Common myeloid progenitor, CD34-positive (primary cell): ENCODE data around the gene MAS1.

Source experiments
- CTCF ChIA-PET: fragments of 350-600 bp; sonication (Branson Sonifier 250); formaldehyde crosslinking; loops from one replicate; lab custom pipeline; 2021; ENCODE audit warnings: antibody characterized with exemption; lab: Charles Lee
- POLR2A ChIA-PET: fragments of 350-600 bp; sonication (Branson Sonifier 250); formaldehyde crosslinking; loops from one replicate; lab custom pipeline; 2021; ENCODE audit warnings: antibody characterized with exemption; lab: Charles Lee
- DNase-seq, 3 donors: peaks; one replicate each; pipeline versions ENCODE4 v3.0.0 to v3.0.0-alpha.2; 2013
- H3K27ac ChIP-seq, 2 experiments: 1 replicate in 1 of 2; 2 replicates in 1 of 2; pipeline ENCODE4 v1.7.0; 2013; ENCODE audit warnings: inconsistent platforms in 2 of 2, low read length in 2 of 2, mild to moderate bottlenecking in 2 of 2, low read depth in 1 of 2, moderate library complexity in 1 of 2; ENCODE audit not compliant: severe bottlenecking in 2 of 2, insufficient read depth in 1 of 2, poor library complexity in 1 of 2
- H3K27me3 ChIP-seq, 5 experiments: replicated peaks in 2 of 5; 1 replicate in 3 of 5; 2 replicates in 2 of 5; pipeline versions ENCODE4 v1.6.1 to v1.7.0; 2013; ENCODE audit warnings: low read length in 4 of 5, mild to moderate bottlenecking in 2 of 5, moderate library complexity in 2 of 5, inconsistent platforms in 1 of 5; ENCODE audit not compliant: insufficient read depth in 5 of 5, control insufficient read depth in 4 of 5
- H3K36me3 ChIP-seq, 4 experiments: 1 replicate in 2 of 4; 2 replicates in 2 of 4; pipeline versions ENCODE4 v1.6.1 to v1.7.0; 2013; ENCODE audit warnings: low read length in 3 of 4, control low read depth in 1 of 4, mild to moderate bottlenecking in 1 of 4; ENCODE audit not compliant: control insufficient read depth in 4 of 4, insufficient read depth in 4 of 4
- H3K4me1 ChIP-seq, 4 experiments: 1 replicate in 3 of 4; 2 replicates in 1 of 4; pipeline versions ENCODE4 v1.6.1 to v1.7.1; 2013; ENCODE audit warnings: low read length in 3 of 4, mild to moderate bottlenecking in 3 of 4, control low read depth in 1 of 4, inconsistent platforms in 1 of 4, moderate library complexity in 1 of 4; ENCODE audit not compliant: control insufficient read depth in 4 of 4, insufficient read depth in 4 of 4; ENCODE audit errors: control extremely low read depth in 1 of 4
- H3K4me3 ChIP-seq, 7 experiments: 1 replicate in 4 of 7; 2 replicates in 3 of 7; pipeline versions ENCODE4 v1.5.1 to v1.7.0; 2013; ENCODE audit warnings: mild to moderate bottlenecking in 7 of 7, low read length in 6 of 7, moderate library complexity in 6 of 7, inconsistent platforms in 2 of 7, low read depth in 2 of 7, control low read depth in 1 of 7; ENCODE audit not compliant: insufficient read depth in 4 of 7, control insufficient read depth in 1 of 7; ENCODE audit errors: extremely low read depth in 1 of 7
- H3K9me3 ChIP-seq, 5 experiments: 1 replicate in 4 of 5; 2 replicates in 1 of 5; pipeline versions ENCODE4 v1.6.1 to v1.7.1; 2013; ENCODE audit warnings: low read length in 4 of 5, mild to moderate bottlenecking in 2 of 5, inconsistent platforms in 1 of 5, low read depth in 1 of 5, moderate library complexity in 1 of 5; ENCODE audit not compliant: control insufficient read depth in 4 of 5, insufficient read depth in 2 of 5; ENCODE audit errors: control extremely low read depth in 1 of 5
- WGBS: methylation state at CpG from one replicate; pipeline ENCODE4 v1.1.5; 2013; ENCODE audit not compliant: insufficient coverage; 5-methylcytosine and 5-hydroxymethylcytosine counted together

The MAS1 gene

GRCh38 chr6:159878341-159878740, 12.4 kb upstream of the MAS1 start:
- Histone ChIP-seq H3K4me1 (no peaks in the 10 kb centered on the region), H3K36me3 (no peaks in the 10 kb centered on the region), H3K9me3 (no peaks in the 10 kb centered on the region), H3K4me3 (no peak overlapping the region), H3K27ac (no peak overlapping the region), H3K27me3 (peaks cover 0 to 34% (median 3%) of the 10 kb centered on the region in 5 experiments)
- WGBS, result 94% methylated on average over 7 of the region's 8 CpGs
- ChIA-PET POLR2A (no interaction called here), CTCF (interaction anchor here (0.7 kb wide), 1 partner anchor 210 kb away, joined by 3 read pairs; no protein-coding TSS in a partner anchor)
- DNase-seq, result no peak

GRCh38 chr6:159879856-159880255, 10.9 kb upstream of the MAS1 start:
- Histone ChIP-seq H3K9me3 (no peaks in the 10 kb centered on the region), H3K27ac (no peak overlapping the region), H3K4me1 (no peaks in the 10 kb centered on the region), H3K27me3 (peaks cover 0 to 39% (median 2%) of the 10 kb centered on the region in 5 experiments), H3K36me3 (no peaks in the 10 kb centered on the region), H3K4me3 (no peak overlapping the region)
- WGBS, result 83% methylated on average over 8 of the region's 11 CpGs
- POLR2A ChIA-PET, result no interaction called here
- DNase-seq, result peak in 1 of 3 donors; percentile 5
- CTCF ChIA-PET, result no interaction called here

GRCh38 chr6:159880412-159880975, 10.3 kb upstream of the MAS1 start:
- POLR2A ChIA-PET, result no interaction called here
- Histone ChIP-seq H3K4me1 (no peaks in the 10 kb centered on the region), H3K4me3 (no peak overlapping the region), H3K27ac (no peak overlapping the region), H3K36me3 (no peaks in the 10 kb centered on the region), H3K9me3 (no peaks in the 10 kb centered on the region), H3K27me3 (peaks cover under 1 to 40% (median 2%) of the 10 kb centered on the region in 5 experiments)
- CTCF ChIA-PET, result no interaction called here
- DNase-seq, result no peak
- 88% methylated on average over 3 of the region's 6 CpGs for WGBS

- no peaks in the 10 kb centered on the region for H3K9me3 ChIP-seq
- no peak for DNase-seq
- ChIA-PET CTCF (no interaction called here), POLR2A (no interaction called here)
- no peak overlapping the region for H3K27ac ChIP-seq
- H3K36me3 ChIP-seq, result no peaks in the 10 kb centered on the region
- no peaks in the 10 kb centered on the region for H3K4me1 ChIP-seq
- no peak overlapping the region for H3K4me3 ChIP-seq
- H3K27me3 ChIP-seq, result peaks cover 3 to 63% (median 14%) of the 10 kb centered on the region in 5 experiments
- 91% methylated on average over 1 of the region's 4 CpGs for WGBS
Measured at GRCh38 chr6:159884720-159885119, 6.1 kb upstream of the MAS1 start.

- Histone ChIP-seq H3K27ac (no peak overlapping the region), H3K27me3 (peaks cover 3 to 67% (median 19%) of the 10 kb centered on the region in 5 experiments), H3K4me1 (no peaks in the 10 kb centered on the region), H3K9me3 (no peaks in the 10 kb centered on the region), H3K4me3 (no peak overlapping the region), H3K36me3 (no peaks in the 10 kb centered on the region)
- no peak for DNase-seq
- ChIA-PET CTCF (interaction anchor here (0.7 kb wide), 1 partner anchor 25 kb away, joined by 3 read pairs; no protein-coding TSS in a partner anchor), POLR2A (no interaction called here)
- WGBS, result 90% methylated on average over 2 of the region's 3 CpGs
Measured at GRCh38 chr6:159886270-159886669, 4.5 kb upstream of the MAS1 start.

- 74% methylated on average over 3 of the region's 7 CpGs for WGBS
- no peak overlapping the region for H3K27ac ChIP-seq
- no peak overlapping the region for H3K4me3 ChIP-seq
- peaks cover 3 to 75% (median 27%) of the 10 kb centered on the region in 5 experiments for H3K27me3 ChIP-seq
- no peaks in the 10 kb centered on the region for H3K4me1 ChIP-seq
- no peak for DNase-seq
- ChIA-PET POLR2A (no interaction called here), CTCF (interaction anchor here (0.7 kb wide), 1 partner anchor 23 kb away, joined by 3 read pairs; no protein-coding TSS in a partner anchor)
- no peaks in the 10 kb centered on the region for H3K36me3 ChIP-seq
- H3K9me3 ChIP-seq, result no peaks in the 10 kb centered on the region
Measured at GRCh38 chr6:159887146-159887545, 3.6 kb upstream of the MAS1 start.

- no peak overlapping the region for H3K27ac ChIP-seq
- no peaks in the 10 kb centered on the region for H3K36me3 ChIP-seq
- POLR2A ChIA-PET, result no interaction called here
- DNase-seq, result no peak
- WGBS, result 93% methylated on average over 6 of the region's 6 CpGs
- H3K4me3 ChIP-seq, result no peak overlapping the region
- CTCF ChIA-PET, result interaction anchor here (0.7 kb wide), 1 partner anchor 24 kb away, joined by 3 read pairs; no protein-coding TSS in a partner anchor
- H3K27me3 ChIP-seq, result peaks cover 3 to 75% (median 27%) of the 10 kb centered on the region in 5 experiments
- no peaks in the 10 kb centered on the region for H3K4me1 ChIP-seq
- H3K9me3 ChIP-seq, result no peaks in the 10 kb centered on the region
Measured at GRCh38 chr6:159887761-159888160, 3.0 kb upstream of the MAS1 start.
